ENCODE results near the gene PSIP1. TPM values are rescaled to one million over a fixed set of nuclear protein-coding genes. Genes with fewer than 3 reads are reported as not detected.

PSIP1 gene
- total RNA-seq, 1 experiment from 2014 or later, result 302 TPM

GRCh38 chr9:15512889-15513288 lies 2.1 kb upstream of the PSIP1 start:
- peaks cover 49% of the 10 kb centered on the region for H3K4me1 Mint-ChIP-seq
- peak overlapping the region; percentile 99 for H3K27ac Mint-ChIP-seq
- DNase-seq (ENCODE audit: low spot score), result no peak
- TF ChIP-seq, protein P1, sequence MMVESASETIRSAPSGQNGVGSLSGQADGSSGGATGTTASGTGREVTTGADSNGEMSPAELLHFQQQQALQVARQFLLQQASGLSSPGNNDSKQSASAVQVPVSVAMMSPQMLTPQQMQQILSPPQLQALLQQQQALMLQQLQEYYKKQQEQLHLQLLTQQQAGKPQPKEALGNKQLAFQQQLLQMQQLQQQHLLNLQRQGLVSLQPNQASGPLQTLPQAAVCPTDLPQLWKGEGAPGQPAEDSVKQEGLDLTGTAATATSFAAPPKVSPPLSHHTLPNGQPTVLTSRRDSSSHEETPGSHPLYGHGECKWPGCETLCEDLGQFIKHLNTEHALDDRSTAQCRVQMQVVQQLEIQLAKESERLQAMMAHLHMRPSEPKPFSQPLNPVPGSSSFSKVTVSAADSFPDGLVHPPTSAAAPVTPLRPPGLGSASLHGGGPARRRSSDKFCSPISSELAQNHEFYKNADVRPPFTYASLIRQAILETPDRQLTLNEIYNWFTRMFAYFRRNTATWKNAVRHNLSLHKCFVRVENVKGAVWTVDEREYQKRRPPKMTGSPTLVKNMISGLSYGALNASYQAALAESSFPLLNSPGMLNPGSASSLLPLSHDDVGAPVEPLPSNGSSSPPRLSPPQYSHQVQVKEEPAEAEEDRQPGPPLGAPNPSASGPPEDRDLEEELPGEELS (CRISPR knock-in tag; IDR thresholded peaks at IDR 0.05), result no peak
- TF ChIP-seq, protein P2, sequence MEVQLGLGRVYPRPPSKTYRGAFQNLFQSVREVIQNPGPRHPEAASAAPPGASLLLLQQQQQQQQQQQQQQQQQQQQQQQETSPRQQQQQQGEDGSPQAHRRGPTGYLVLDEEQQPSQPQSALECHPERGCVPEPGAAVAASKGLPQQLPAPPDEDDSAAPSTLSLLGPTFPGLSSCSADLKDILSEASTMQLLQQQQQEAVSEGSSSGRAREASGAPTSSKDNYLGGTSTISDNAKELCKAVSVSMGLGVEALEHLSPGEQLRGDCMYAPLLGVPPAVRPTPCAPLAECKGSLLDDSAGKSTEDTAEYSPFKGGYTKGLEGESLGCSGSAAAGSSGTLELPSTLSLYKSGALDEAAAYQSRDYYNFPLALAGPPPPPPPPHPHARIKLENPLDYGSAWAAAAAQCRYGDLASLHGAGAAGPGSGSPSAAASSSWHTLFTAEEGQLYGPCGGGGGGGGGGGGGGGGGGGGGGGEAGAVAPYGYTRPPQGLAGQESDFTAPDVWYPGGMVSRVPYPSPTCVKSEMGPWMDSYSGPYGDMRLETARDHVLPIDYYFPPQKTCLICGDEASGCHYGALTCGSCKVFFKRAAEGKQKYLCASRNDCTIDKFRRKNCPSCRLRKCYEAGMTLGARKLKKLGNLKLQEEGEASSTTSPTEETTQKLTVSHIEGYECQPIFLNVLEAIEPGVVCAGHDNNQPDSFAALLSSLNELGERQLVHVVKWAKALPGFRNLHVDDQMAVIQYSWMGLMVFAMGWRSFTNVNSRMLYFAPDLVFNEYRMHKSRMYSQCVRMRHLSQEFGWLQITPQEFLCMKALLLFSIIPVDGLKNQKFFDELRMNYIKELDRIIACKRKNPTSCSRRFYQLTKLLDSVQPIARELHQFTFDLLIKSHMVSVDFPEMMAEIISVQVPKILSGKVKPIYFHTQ (CRISPR knock-in tag; IDR thresholded peaks at IDR 0.05), result no peak
- TF ChIP-seq JUN (CRISPR knock-in tag; IDR thresholded peaks at IDR 0.05) (no peak), ZNF219 (CRISPR knock-in tag; IDR thresholded peaks at IDR 0.05; ENCODE audit: borderline replicate concordance) (no peak), ZNF423 (CRISPR knock-in tag; IDR thresholded peaks at IDR 0.05) (no peak), NFATC4 (CRISPR knock-in tag; IDR thresholded peaks at IDR 0.05) (no peak), ESRRA (CRISPR knock-in tag; IDR thresholded peaks at IDR 0.05; ENCODE audit: borderline replicate concordance) (no peak), GRHL2 (CRISPR knock-in tag; IDR thresholded peaks at IDR 0.05; ENCODE audit: insufficient replicate concordance, severe bottlenecking) (no peak), ZNF671 (CRISPR knock-in tag; IDR thresholded peaks at IDR 0.05) (no peak)
- TF ChIP-seq, protein P3, sequence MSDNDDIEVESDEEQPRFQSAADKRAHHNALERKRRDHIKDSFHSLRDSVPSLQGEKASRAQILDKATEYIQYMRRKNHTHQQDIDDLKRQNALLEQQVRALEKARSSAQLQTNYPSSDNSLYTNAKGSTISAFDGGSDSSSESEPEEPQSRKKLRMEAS (CRISPR knock-in tag; IDR thresholded peaks at IDR 0.05), result no peak
- peak; percentile 32 for ATAC-seq
- H3K36me3 Mint-ChIP-seq, result peaks cover 21% of the 10 kb centered on the region
- ChIA-PET POLR2A (interaction anchor here (0.6 to 2.8 kb wide), 4 partner anchors 20 to 206 kb away, joined by 3 to 10 read pairs (median 4); partner anchors contain the start of genes CCDC171 and TTC39B), CTCF (interaction anchor here (0.6 to 3.6 kb wide), 11 partner anchors 9 to 378 kb away, joined by 3 to 30 read pairs (median 4); partner anchors contain the start of gene CCDC171)
- H3K27me3 Mint-ChIP-seq (ENCODE audit: low read depth), result no peaks in the 10 kb centered on the region
- peak overlapping the region; percentile 92 for H3K4me3 Mint-ChIP-seq
- H3K9me3 Mint-ChIP-seq, result peaks cover 5% of the 10 kb centered on the region

DNA sequence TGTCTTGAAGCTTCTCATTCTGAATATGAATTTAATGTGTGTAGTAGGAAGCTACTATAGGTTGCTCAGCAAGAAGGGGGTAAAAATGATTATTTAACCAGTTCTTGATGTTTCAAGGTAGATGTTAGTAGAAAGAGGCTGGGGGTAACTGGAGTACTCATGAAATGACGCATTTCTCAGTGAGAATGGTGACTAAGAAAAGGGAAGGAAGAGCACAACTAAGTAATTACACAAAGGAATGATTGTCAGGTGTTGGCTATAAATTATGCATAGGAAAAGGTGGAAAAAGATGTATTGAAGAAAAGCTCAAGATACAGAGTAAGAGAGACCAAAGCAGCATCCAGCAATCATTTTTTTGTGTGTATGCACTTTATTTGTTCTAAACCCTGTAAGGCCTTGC lies 1.4 kb upstream of the PSIP1 start:
- DNase-seq (ENCODE audit: low spot score), result no peak
- TF ChIP-seq TP53 (CRISPR knock-in tag; IDR thresholded peaks at IDR 0.05) (no peak), ZNF416 (CRISPR knock-in tag; IDR thresholded peaks at IDR 0.05) (no peak)
- Mint-ChIP-seq H3K27ac (peak overlapping the region; percentile 99), H3K9me3 (no peaks in the 10 kb centered on the region; the same call in 1 of the 2 replicates), H3K4me1 (peaks cover 52% of the 10 kb centered on the region), H3K27me3 (ENCODE audit: low read depth) (no peaks in the 10 kb centered on the region), H3K36me3 (peaks cover 28% of the 10 kb centered on the region), H3K4me3 (peak overlapping the region; percentile 92)
- POLR2A ChIA-PET, result interaction anchor here (1.0 to 2.8 kb wide), 5 partner anchors 20 to 205 kb away, joined by 3 to 36 read pairs (median 5); partner anchors contain the start of genes CCDC171 and TTC39B
- CTCF ChIA-PET, result interaction anchor here (0.6 to 3.6 kb wide), 7 partner anchors 13 to 377 kb away, joined by 3 to 30 read pairs (median 4); partner anchors contain the start of gene CCDC171
- ATAC-seq, result no peak

- ChIA-PET POLR2A (interaction anchor here (0.6 to 2.5 kb wide), 7 partner anchors 10 to 108 kb away, joined by 3 to 36 read pairs (median 4); partner anchors contain the start of gene CCDC171), CTCF (interaction anchor here (1.6 to 3.6 kb wide), 3 partner anchors 23 to 96 kb away, joined by 3 to 30 read pairs (median 12); partner anchors contain the start of gene CCDC171)
- TF ChIP-seq ZNF671 (CRISPR knock-in tag; IDR thresholded peaks at IDR 0.05), result no peak
- TF ChIP-seq ZNF263 (CRISPR knock-in tag; IDR thresholded peaks at IDR 0.05; ENCODE audit: low read depth), result peak; percentile 53
- TF ChIP-seq ATF1 (CRISPR knock-in tag; IDR thresholded peaks at IDR 0.05), result 0 out of 2 replicates have a peak, but pooled peaks have one; percentile 10
- 0 out of 2 replicates have a peak, but pooled peaks have one; percentile 28 for TF ChIP-seq ZNF232 (CRISPR knock-in tag; IDR thresholded peaks at IDR 0.05)
- TF ChIP-seq ZNF219 (CRISPR knock-in tag; IDR thresholded peaks at IDR 0.05; ENCODE audit: borderline replicate concordance), result 0 out of 2 replicates have a peak, but pooled peaks have one; percentile 44
- TF ChIP-seq NR3C1 (CRISPR knock-in tag; conservative IDR thresholded peaks at IDR 0.05; ENCODE audit: low read depth), result no peak
- TF ChIP-seq OVOL2 (CRISPR knock-in tag; IDR thresholded peaks at IDR 0.05; ENCODE audit: borderline replicate concordance), result no peak
These were observed 610 bp downstream of the PSIP1 start for GRCh38 chr9:15509931-15510788.

More at GRCh38 chr9:15509931-15510788, 610 bp downstream of the PSIP1 start:
- Mint-ChIP-seq H3K27me3 (ENCODE audit: low read depth) (no peaks in the 10 kb centered on the region), H3K36me3 (peaks cover 48% of the 10 kb centered on the region), H3K9me3 (no peaks in the 10 kb centered on the region), H3K4me1 (peaks cover 60% of the 10 kb centered on the region), H3K4me3 (peak overlapping the region; percentile 93), H3K27ac (peak overlapping the region; percentile 93)
- peak; percentile 68 for DNase-seq (ENCODE audit: low spot score)
- ATAC-seq, result peak; percentile 21

All from WTC11 (cell line).